Endodermal cell (in vitro differentiated cells): ENCODE results near the gene MRPS12. TPM values are rescaled to one million over a fixed set of nuclear protein-coding genes. Genes with fewer than 3 reads are reported as not detected.

Source experiments
- DNase-seq: peaks from one replicate; pipeline ENCODE4 v3.0.0-alpha.2; 2017
- H3K27ac ChIP-seq: 2 replicates; pipeline ENCODE4 v1.5.1; 2013; ENCODE audit warnings: mild to moderate bottlenecking, low read depth, low read length, moderate library complexity
- H3K27me3 ChIP-seq: 2 replicates; pipeline ENCODE4 v1.6.1; 2013; ENCODE audit warnings: mild to moderate bottlenecking, low read length, moderate library complexity; ENCODE audit not compliant: insufficient read depth, control insufficient read depth, poor library complexity, severe bottlenecking
- H3K36me3 ChIP-seq: 2 replicates; pipeline ENCODE4 v1.7.0; 2013; ENCODE audit warnings: mild to moderate bottlenecking, low read length, moderate library complexity; ENCODE audit not compliant: control insufficient read depth, insufficient read depth
- H3K4me1 ChIP-seq: one replicate; pipeline ENCODE4 v1.7.0; 2013; ENCODE audit warnings: low read length; ENCODE audit not compliant: control insufficient read depth, insufficient read depth
- H3K4me3 ChIP-seq: 2 replicates; pipeline ENCODE4 v1.5.1; 2013; ENCODE audit warnings: mild to moderate bottlenecking, low read length, moderate library complexity
- H3K9ac ChIP-seq: 2 replicates; pipeline ENCODE4 v1.6.1; 2013; ENCODE audit warnings: mild to moderate bottlenecking, low read length, moderate library complexity; ENCODE audit not compliant: poor library complexity, severe bottlenecking; ENCODE audit errors: extremely low read depth
- H3K9me3 ChIP-seq: 2 replicates; pipeline ENCODE4 v1.6.1; 2013; ENCODE audit warnings: mild to moderate bottlenecking, low read length, moderate library complexity; ENCODE audit not compliant: control insufficient read depth
- H3K27ac Mint-ChIP-seq: 2 replicates; pipeline ENCODE4 v1.8.0; 2020; ENCODE audit warnings: mixed read lengths
- H3K27me3 Mint-ChIP-seq: 2 replicates; pipeline ENCODE4 v1.8.0; 2021; ENCODE audit warnings: mild to moderate bottlenecking, mixed read lengths; ENCODE audit not compliant: insufficient read depth
- H3K36me3 Mint-ChIP-seq: 2 replicates; pipeline ENCODE4 v1.8.0; 2020; ENCODE audit warnings: low read depth, mixed read lengths
- H3K4me1 Mint-ChIP-seq: 2 replicates; pipeline ENCODE4 v1.8.0; 2020; ENCODE audit warnings: mixed read lengths
- H3K4me3 Mint-ChIP-seq: 2 replicates; pipeline ENCODE4 v1.8.0; 2020; ENCODE audit warnings: mild to moderate bottlenecking, moderate library complexity, mixed read lengths
- H3K9me3 Mint-ChIP-seq: 2 replicates; pipeline ENCODE4 v1.8.0; 2020; ENCODE audit warnings: mild to moderate bottlenecking, mixed read lengths
- CTCF ChIP-seq: fragments of 200-600 bp; sonication (generic); conservative IDR thresholded peaks from 2 replicates; pipeline ENCODE4 v1.5.0; 2021; ENCODE audit warnings: antibody characterized with exemption, mild to moderate bottlenecking
- WGBS, 2 experiments: methylation state at CpG; one replicate each; pipeline versions ENCODE4 v1.1.5 to v1.1.7; 2013; ENCODE audit warnings: missing lambda C conversion rate in 2 of 2, mixed read lengths in 1 of 2; ENCODE audit not compliant: insufficient coverage in 1 of 2, insufficient read length in 1 of 2; 5-methylcytosine and 5-hydroxymethylcytosine counted together
- total RNA-seq, 2 donors: library from RNA; stranded (reverse); fragmentation: NEBNext Ultra II Directional in 1 of 2; extraction: Animal tissue kit (Norgen Biotek cat#: 25700) in 1 of 2; gene quantifications; 2 replicates in 1 of 2; 3 replicates in 1 of 2; pipeline ENCODE4 v1.2.1, GENCODE V29; 2021

The MRPS12 gene
- total RNA-seq, 2 donors from 2014 or later = 37.5 to 38.3 TPM

- peak overlapping the region; percentile 67 for H3K4me3 Mint-ChIP-seq
- 0 to 5% methylated on average over 5 to 8 of the region's 8 CpGs for WGBS, 2 experiments
- Histone ChIP-seq H3K4me3 (peak overlapping the region; percentile 85), H3K27ac (peak overlapping the region; percentile 86), H3K27me3 (no peaks in the 10 kb centered on the region), H3K9ac (peak overlapping the region; percentile 87), H3K36me3 (no peaks in the 10 kb centered on the region), H3K9me3 (peaks cover 7% of the 10 kb centered on the region), H3K4me1 (no peaks in the 10 kb centered on the region)
- H3K4me1 Mint-ChIP-seq = peaks cover 18% of the 10 kb centered on the region
- peaks cover 17% of the 10 kb centered on the region for H3K36me3 Mint-ChIP-seq
- TF ChIP-seq CTCF = no peak
- peaks cover 18% of the 10 kb centered on the region for H3K27me3 Mint-ChIP-seq
- peaks cover 9% of the 10 kb centered on the region for H3K9me3 Mint-ChIP-seq
- peak overlapping the region; percentile 96 for H3K27ac Mint-ChIP-seq
- DNase-seq = no peak
Observed at GRCh38 chr19:38900202-38900629, 30.5 kb upstream of the MRPS12 start.

GRCh38 chr19:38900743-38901190 lies 30.0 kb upstream of the MRPS12 start:
- H3K4me3 ChIP-seq = peak overlapping the region; percentile 85
- H3K36me3 ChIP-seq = no peaks in the 10 kb centered on the region
- H3K27ac ChIP-seq = no peak overlapping the region

GRCh38 chr19:38901683-38902082 lies 29.1 kb upstream of the MRPS12 start:
- Histone ChIP-seq H3K36me3 (peaks cover 1% of the 10 kb centered on the region), H3K9ac (no peak overlapping the region), H3K9me3 (peaks cover 7% of the 10 kb centered on the region), H3K4me3 (peak overlapping the region; percentile 85), H3K27me3 (no peaks in the 10 kb centered on the region), H3K4me1 (no peaks in the 10 kb centered on the region), H3K27ac (no peak overlapping the region)
- Mint-ChIP-seq H3K4me3 (no peak overlapping the region), H3K36me3 (peaks cover 25% of the 10 kb centered on the region), H3K4me1 (peaks cover 18% of the 10 kb centered on the region), H3K27me3 (peaks cover 18% of the 10 kb centered on the region), H3K9me3 (peaks cover 9% of the 10 kb centered on the region), H3K27ac (no peak overlapping the region)
- no peak for DNase-seq
- WGBS, 2 experiments = 89% methylated on average over 1 of the region's 1 CpG; no CpG with 5 or more reads in 1 of the 2 experiments
- no peak for TF ChIP-seq CTCF

More at GRCh38 chr19:38900743-38901190, 30.0 kb upstream of the MRPS12 start:
- Mint-ChIP-seq H3K4me1 (peaks cover 18% of the 10 kb centered on the region), H3K27me3 (peaks cover 18% of the 10 kb centered on the region), H3K27ac (peak overlapping the region; percentile 96), H3K4me3 (peak overlapping the region; percentile 67), H3K9me3 (peaks cover 9% of the 10 kb centered on the region), H3K36me3 (peaks cover 20% of the 10 kb centered on the region)
- Histone ChIP-seq H3K27me3 (no peaks in the 10 kb centered on the region), H3K4me1 (no peaks in the 10 kb centered on the region), H3K9me3 (peaks cover 7% of the 10 kb centered on the region), H3K9ac (peak overlapping the region; percentile 87)
- no peak for TF ChIP-seq CTCF
- no peak for DNase-seq
- whole genome bisulfite sequencing, 2 experiments = 52 to 86% methylated on average over 1 to 3 of the region's 3 CpGs
